Activated T-helper 1 cell treated with anti-CD3 and anti-CD28 coated beads, Interleukin-12 subunit alpha, Interleukin-12 subunit beta, Interleukin-2, Interleukin-4 antibody, amounts not matched to agents 30 ng/mL and 10 ng/mL and 1 ng/mL, durations not matched to agents 14 hours and 24 hours and 36 hours (primary cell): ENCODE measurements around the gene APOL6. TPM values are rescaled to one million over a fixed set of nuclear protein-coding genes. Genes with fewer than 3 reads are reported as not detected.

Experiments
- DNase-seq: peaks from one replicate; pipeline ENCODE4 v3.0.0; 2021; ENCODE audit warnings: low spot score
- H3K27ac Mint-ChIP-seq: one replicate; pipeline ENCODE4 v1.8.0; 2021; ENCODE audit warnings: mild to moderate bottlenecking, mixed read lengths
- H3K27me3 Mint-ChIP-seq: one replicate; pipeline ENCODE4 v1.8.0; 2022; ENCODE audit warnings: mild to moderate bottlenecking, moderate library complexity, mixed read lengths; ENCODE audit not compliant: insufficient read depth
- H3K36me3 Mint-ChIP-seq: one replicate; pipeline ENCODE4 v1.8.0; 2021; ENCODE audit warnings: low read depth, mixed read lengths
- H3K4me1 Mint-ChIP-seq: one replicate; pipeline ENCODE4 v1.8.0; 2021; ENCODE audit warnings: low read depth, mixed read lengths
- H3K4me3 Mint-ChIP-seq: one replicate; pipeline ENCODE4 v1.8.0; 2021; ENCODE audit warnings: mild to moderate bottlenecking, moderate library complexity, mixed read lengths
- H3K9me3 Mint-ChIP-seq: one replicate; pipeline ENCODE4 v1.8.0; 2021; ENCODE audit warnings: mixed read lengths
- intact Hi-C: fragments of 100-400 bp; cut with micrococcal nuclease; formaldehyde crosslinking; loops from one replicate; pipeline ENCODE4 v1.15.1; 2024
- total RNA-seq: library from RNA; stranded (reverse); gene quantifications from 2 replicates; pipeline ENCODE4 v1.2.3, GENCODE V29; 2022

Gene APOL6
- total RNA-seq, 1 donor from 2014 or later, result 27.3 TPM

DNA sequence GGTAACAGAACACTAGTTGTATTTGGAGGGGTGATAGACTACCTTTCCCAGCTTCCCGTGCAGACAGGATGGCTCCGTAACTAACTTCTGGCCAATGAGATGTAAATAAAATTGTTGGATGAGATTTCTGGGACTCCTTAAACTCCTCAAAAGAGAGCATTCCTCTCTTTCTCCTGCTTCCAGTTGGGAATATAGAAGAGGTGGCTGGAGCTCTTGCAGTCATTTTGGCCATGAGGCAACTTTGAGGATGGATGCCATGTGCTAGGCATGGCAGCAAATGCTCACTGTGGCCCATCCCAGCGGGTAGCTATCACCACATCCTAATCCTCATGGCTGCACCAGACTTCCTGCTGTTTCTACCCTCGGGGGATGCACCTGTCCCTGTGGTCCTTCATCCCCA lies 38.5 kb upstream of the APOL6 start:
- intact Hi-C loops, result loop anchor here (10.0 kb wide), 1 partner anchor 55 kb away; no protein-coding TSS in a partner anchor
- Mint-ChIP-seq H3K4me1 (peaks cover 23% of the 10 kb centered on the region), H3K36me3 (no peaks in the 10 kb centered on the region), H3K27ac (no peak overlapping the region), H3K4me3 (no peak overlapping the region), H3K9me3 (no peaks in the 10 kb centered on the region), H3K27me3 (peaks cover 2% of the 10 kb centered on the region)
- DNase-seq, result no peak

DNA sequence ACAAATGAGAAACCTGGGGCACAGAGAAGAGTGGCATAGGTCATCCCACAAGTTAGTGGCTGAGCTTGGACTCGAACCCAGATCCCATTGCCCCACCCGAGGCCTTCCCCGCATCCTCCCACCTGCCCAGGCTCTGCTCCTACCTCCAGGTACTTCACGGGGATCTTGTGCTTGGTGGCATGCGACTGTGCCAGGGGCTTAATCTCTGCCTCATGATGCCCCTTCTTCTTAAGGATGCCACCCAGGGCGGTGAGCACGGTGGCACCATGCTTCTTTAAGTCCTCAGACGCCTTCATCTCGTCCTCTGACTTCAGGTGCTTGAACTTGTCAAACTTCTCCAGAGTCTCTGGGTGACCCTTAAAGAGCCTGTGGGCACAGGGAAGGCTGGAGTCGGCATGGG lies 37.5 kb upstream of the APOL6 start:
- Mint-ChIP-seq H3K27me3 (peaks cover 2% of the 10 kb centered on the region), H3K36me3 (no peaks in the 10 kb centered on the region), H3K27ac (no peak overlapping the region), H3K4me1 (peaks cover 27% of the 10 kb centered on the region), H3K4me3 (no peak overlapping the region), H3K9me3 (no peaks in the 10 kb centered on the region)
- DNase-seq, result no peak
- intact Hi-C loops, result loop anchor here (10.0 kb wide), 1 partner anchor 56 kb away; no protein-coding TSS in a partner anchor

DNA sequence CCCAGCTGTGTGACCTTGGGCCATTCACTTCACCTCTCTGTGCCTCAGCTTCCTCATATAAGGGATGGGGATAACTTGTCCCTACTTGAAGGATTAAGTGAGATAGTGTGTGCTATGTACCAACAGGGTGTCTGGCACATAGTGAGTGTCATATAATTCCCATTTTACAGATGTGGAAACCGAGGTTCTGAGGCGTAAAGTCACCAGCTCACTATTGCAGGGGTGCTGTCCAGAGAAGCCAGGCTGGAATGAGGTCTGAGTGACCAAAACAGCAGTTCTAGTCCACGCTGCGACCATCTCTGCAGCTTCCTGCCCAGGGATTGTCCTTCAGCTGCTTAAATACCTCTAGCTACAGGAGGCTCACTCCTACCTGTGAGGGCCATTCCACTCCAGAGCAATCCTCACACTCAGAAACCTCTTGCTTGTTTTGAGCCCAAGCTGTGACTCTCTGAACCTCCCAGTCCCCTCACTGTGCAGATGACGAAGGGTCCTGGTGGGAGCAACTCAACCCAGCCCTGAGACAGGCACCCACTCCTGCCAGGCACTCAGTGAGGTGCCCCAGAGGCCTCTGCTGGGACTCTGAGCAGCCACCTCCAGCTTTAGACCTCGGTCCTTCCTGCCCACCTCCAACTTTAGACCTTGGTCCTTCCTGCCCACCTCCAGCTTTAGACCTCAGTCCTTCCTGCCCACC lies 36.9 kb upstream of the APOL6 start:
- peaks cover 2% of the 10 kb centered on the region for H3K27me3 Mint-ChIP-seq
- no peak overlapping the region for H3K4me3 Mint-ChIP-seq
- no peaks in the 10 kb centered on the region for H3K9me3 Mint-ChIP-seq

DNA sequence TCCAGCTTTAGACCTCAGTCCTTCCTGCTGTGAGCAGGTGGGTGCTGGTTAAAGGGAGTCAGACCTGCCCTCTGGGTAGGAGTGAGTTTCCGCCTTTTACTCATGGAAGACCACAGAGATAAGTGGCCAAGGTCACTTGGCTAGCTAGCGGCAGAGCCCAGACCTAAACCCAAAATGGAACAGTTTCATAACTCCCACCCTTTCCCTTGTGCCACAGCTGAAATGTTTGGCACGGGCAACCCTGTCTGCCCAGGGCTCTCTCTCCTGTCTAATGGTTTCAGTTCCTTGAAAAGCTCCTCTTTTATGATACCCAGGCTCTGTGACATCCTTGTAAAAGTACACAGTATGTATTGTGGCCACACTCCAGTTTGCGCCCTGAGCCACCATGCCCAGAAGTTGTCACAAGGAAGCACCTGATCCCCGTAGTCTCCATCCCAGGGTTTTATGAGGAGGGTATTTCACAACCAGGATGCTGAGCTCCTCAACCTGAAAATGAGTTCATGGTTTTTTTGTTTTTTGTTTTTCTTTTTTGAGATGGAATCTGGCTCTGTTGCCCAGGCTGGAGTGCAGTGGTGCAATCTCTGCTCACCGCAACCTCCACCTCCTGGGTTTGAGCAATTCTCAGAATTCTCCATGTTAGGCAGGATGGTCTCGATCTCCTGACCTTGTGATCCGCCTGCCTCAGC lies 36.2 kb upstream of the APOL6 start:
- Mint-ChIP-seq H3K4me1 (peaks cover 25% of the 10 kb centered on the region), H3K4me3 (no peak overlapping the region), H3K36me3 (no peaks in the 10 kb centered on the region), H3K27ac (peak overlapping the region; percentile 2), H3K27me3 (peaks cover 2% of the 10 kb centered on the region), H3K9me3 (no peaks in the 10 kb centered on the region)
- intact Hi-C loops, result loop anchor here (10.0 kb wide), 1 partner anchor 57 kb away; no protein-coding TSS in a partner anchor
- DNase-seq, result no peak

More for the DNA sequence above, 36.9 kb upstream of the APOL6 start:
- peak overlapping the region; percentile 49 for H3K27ac Mint-ChIP-seq
- intact Hi-C loops, result loop anchor here (10.0 kb wide), 1 partner anchor 57 kb away; no protein-coding TSS in a partner anchor
- H3K36me3 Mint-ChIP-seq, result no peaks in the 10 kb centered on the region
- no peak for DNase-seq
- peaks cover 29% of the 10 kb centered on the region for H3K4me1 Mint-ChIP-seq

DNA sequence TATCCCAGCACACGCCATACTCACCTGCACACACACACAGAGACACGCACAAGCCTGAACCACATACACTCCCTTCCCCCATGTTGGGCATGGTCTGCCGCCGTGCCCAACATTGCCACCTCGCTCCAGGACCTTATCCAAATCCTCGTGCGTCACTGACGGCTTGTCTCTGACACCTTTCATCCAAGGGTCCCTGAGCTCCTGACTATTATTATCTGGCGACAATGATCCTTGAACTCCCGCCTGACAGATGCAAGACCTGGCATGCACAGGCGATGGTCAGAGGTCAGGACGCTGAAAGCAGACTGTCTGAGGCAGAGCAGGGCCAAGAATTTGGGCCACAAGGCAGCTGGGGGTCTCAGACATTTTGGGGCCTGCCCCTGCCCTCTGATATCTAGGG lies 35.3 kb upstream of the APOL6 start:
- Mint-ChIP-seq H3K4me1 (peaks cover 25% of the 10 kb centered on the region), H3K27ac (no peak overlapping the region), H3K9me3 (no peaks in the 10 kb centered on the region), H3K27me3 (peaks cover 2% of the 10 kb centered on the region), H3K36me3 (no peaks in the 10 kb centered on the region), H3K4me3 (no peak overlapping the region)
- intact Hi-C loops, result loop anchor here (10.0 kb wide), 1 partner anchor 58 kb away; no protein-coding TSS in a partner anchor
- DNase-seq, result no peak

DNA sequence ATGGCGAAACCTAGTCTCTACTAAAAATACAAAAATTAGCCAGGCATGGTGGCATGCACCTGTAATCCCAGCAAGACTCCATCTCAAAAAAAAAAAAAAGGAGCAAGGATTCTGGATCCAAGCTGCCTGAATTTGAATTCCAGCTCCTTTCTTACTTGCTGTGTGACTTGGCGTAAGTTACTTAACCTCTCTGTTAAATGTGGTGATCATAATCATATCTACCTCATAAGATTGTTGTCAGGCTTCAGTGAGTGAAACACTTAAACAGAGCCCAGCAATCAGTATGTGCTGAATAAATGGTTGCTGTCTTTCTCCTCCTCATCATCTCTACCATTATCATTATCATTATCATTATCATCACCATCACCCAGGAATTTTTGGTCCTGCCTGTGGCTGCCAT lies 33.8 kb upstream of the APOL6 start:
- H3K27ac Mint-ChIP-seq, result no peak overlapping the region
- H3K4me1 Mint-ChIP-seq, result peaks cover 25% of the 10 kb centered on the region
- H3K9me3 Mint-ChIP-seq, result no peaks in the 10 kb centered on the region
- DNase-seq, result no peak
- no peaks in the 10 kb centered on the region for H3K36me3 Mint-ChIP-seq
- H3K4me3 Mint-ChIP-seq, result no peak overlapping the region
- intact Hi-C loops, result loop anchor here (10.0 kb wide), 1 partner anchor 60 kb away; no protein-coding TSS in a partner anchor
- H3K27me3 Mint-ChIP-seq, result peaks cover 5% of the 10 kb centered on the region

DNA sequence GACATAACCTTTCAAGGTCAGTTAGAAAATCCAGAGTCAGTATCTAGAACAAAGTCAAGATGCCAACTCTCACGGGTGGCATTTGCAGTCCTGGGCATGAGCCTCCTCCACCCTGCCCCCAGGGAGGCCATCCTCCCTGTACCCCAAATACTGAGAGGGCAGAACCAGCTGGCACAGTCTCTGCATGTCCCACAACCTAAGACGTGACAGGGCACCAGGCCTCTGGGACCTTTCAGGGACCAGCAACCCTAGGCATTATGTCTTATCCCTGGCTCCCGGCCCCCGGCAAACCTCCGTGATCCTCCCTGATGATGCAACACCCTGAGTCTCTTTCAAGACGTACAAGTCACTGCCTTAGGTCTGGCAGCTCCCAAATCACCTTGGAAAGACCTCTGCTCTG lies 33.1 kb upstream of the APOL6 start:
- intact Hi-C loops, result loop anchor here (10.0 kb wide), 1 partner anchor 60 kb away; no protein-coding TSS in a partner anchor
- Mint-ChIP-seq H3K36me3 (no peaks in the 10 kb centered on the region), H3K27me3 (peaks cover 6% of the 10 kb centered on the region), H3K4me1 (peaks cover 25% of the 10 kb centered on the region), H3K4me3 (no peak overlapping the region), H3K9me3 (no peaks in the 10 kb centered on the region), H3K27ac (no peak overlapping the region)
- DNase-seq, result no peak

DNA sequence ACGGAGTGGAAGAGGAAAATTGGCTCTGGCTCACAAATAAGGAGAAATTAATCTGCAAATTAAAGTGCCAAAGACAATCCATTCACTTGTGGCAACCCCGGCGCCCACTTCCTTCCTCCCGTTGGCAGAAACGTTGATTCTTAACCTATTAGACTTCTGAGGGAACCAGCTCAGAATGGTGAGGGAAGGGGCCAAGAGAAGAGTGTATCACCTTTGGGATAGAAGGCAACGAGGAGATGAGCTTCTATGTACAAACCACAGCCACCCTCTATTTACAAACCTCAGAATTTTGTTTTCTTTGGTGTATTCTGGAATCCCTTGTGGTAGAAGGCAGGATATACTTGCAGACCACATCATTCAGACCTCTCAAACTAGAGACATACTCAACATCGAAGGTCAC lies 32.2 kb upstream of the APOL6 start:
- no peaks in the 10 kb centered on the region for H3K36me3 Mint-ChIP-seq
- no peak for DNase-seq
- H3K27me3 Mint-ChIP-seq, result peaks cover 4% of the 10 kb centered on the region
- peaks cover 20% of the 10 kb centered on the region for H3K4me1 Mint-ChIP-seq
- H3K9me3 Mint-ChIP-seq, result no peaks in the 10 kb centered on the region
- no peak overlapping the region for H3K4me3 Mint-ChIP-seq
- intact Hi-C loops, result loop anchor here (10.0 kb wide), 1 partner anchor 61 kb away; no protein-coding TSS in a partner anchor
- peak overlapping the region; percentile 18 for H3K27ac Mint-ChIP-seq

DNA sequence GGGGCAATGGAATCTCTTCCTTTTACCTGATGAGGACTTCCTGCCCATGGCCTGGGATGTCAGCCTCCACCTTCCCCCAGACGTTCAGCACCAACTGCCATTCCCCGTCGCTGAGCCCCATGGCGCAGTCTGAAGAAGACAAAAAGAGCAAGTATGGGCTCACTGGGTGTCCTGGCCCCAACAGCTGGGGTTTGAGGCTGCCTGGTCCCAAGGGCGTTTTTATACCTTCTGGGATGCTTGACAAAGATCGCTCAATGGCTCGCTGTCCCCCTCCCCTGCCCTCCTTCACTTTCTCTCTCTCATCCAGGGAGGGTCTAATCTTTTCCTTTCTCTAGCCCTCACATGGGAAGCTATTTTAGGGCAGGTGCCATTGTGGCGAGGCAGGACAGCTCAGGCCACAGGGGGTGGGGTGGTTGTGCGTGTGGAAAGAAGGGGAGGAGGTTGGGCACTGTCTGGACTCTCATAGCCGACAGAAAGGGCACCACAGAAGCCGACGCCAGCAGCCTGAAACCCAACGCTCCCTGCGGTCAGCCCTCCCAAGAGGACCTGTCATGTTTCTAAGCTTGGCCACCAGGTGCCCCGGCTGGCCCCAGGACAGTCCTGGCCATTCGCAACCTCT lies 31.0 kb upstream of the APOL6 start, which contains the start of gene MB:
Gene MB, minus strand, starts transcription at position 193 of the 619 bp plus-strand sequence. Its CDS starts 72 bp downstream, at position 121.
- intact Hi-C loops, result loop anchor here (10.0 kb wide), 1 partner anchor 62 kb away; no protein-coding TSS in a partner anchor
- Mint-ChIP-seq H3K4me1 (peaks cover 8% of the 10 kb centered on the region), H3K36me3 (no peaks in the 10 kb centered on the region), H3K4me3 (no peak within 1 kb of the TSS), H3K27me3 (peaks cover 4% of the 10 kb centered on the region), H3K27ac (no peak within 1 kb of the TSS), H3K9me3 (no peaks in the 10 kb centered on the region)
- no peak for DNase-seq

DNA sequence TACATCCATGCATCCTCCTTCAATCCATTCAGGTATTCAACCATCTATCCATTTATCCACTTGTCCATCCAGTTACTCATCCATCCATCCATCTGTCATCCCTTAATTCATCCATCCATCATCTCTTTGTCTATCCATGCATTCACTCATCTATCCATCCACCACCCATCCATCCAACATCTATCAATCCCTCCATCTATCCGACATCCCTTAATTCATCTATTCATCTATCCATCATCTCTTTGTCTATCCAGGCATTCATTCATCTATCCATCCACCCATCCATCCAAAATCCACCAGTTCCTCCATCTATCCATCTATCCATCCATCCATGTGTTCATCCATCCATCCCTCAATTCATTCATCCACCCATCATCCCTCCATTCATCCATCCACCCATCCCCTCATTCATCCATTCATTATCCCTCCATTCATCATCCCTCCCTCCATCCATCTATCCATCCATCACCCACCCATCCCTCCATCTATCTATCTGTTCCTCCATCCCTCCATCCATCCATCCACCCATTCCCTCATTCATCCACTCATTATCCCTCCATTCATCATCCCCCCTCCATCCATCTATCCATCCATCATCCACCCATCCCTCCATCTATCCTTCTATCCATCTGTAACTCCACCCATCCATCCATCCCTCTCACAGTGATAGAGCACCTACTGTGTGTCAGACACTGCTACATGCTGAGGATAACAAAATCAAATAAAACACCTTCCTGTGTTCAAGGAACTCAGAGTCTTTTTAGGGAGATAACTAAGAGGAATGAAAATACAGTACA lies 29.6 kb upstream of the APOL6 start:
- Mint-ChIP-seq H3K9me3 (no peaks in the 10 kb centered on the region), H3K36me3 (no peaks in the 10 kb centered on the region), H3K27me3 (peaks cover 4% of the 10 kb centered on the region), H3K27ac (no peak overlapping the region), H3K4me3 (no peak overlapping the region), H3K4me1 (peaks cover 15% of the 10 kb centered on the region)
- intact Hi-C loops, result loop anchor here (10.0 kb wide), 1 partner anchor 64 kb away; no protein-coding TSS in a partner anchor
- no peak for DNase-seq

DNA sequence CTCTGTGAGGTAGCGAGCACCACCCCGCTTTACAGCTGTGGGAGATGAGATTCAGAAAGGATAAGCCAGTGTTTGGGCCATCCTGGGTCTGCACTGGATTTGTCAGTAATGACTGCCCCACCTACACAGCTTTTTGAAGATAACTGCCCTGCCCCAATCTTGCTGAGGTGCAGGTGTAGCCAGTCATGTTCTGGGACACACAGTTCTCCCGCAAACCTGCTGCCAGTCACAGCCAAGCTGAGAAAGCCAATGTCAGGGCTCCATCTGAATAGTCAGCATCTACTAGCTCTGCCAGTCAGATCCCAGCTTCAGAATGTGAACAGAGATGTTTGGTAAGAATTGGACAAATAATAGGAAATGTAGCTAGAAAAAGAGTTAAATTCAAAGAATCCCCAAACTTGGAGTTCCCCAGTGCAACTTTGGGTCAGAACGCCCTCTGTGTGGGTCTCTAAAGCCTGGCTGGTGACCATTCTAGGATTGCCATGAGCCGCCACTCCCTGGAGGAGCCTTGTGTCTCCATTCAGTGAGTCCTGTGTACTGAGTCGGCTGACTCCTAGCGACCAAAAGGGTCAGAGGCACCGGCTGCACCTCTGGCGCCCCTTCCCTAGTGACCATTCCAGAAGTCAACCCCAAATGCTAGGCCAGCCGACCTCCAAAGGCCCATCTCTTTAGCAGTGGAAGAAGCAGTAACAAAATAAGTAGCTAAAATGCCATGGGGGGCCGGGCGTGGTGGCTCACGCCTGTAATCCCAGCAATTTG lies 28.7 kb upstream of the APOL6 start:
- Mint-ChIP-seq H3K36me3 (no peaks in the 10 kb centered on the region), H3K27ac (no peak overlapping the region), H3K4me3 (no peak overlapping the region), H3K9me3 (no peaks in the 10 kb centered on the region), H3K4me1 (peaks cover 15% of the 10 kb centered on the region), H3K27me3 (peaks cover 5% of the 10 kb centered on the region)
- DNase-seq, result no peak
- intact Hi-C loops, result loop anchor here (10.0 kb wide), 2 partner anchors 65 to 405 kb away; partner anchors contain the start of gene RBFOX2
